Keratinocyte (primary cell): Measurements from ENCODE around the gene CISTR. TPM values are rescaled to one million over a fixed set of nuclear protein-coding genes. Genes with fewer than 3 reads are reported as not detected.

ENCODE experiments used
- DNase-seq: peaks from one replicate; pipeline ENCODE4 v3.0.0-alpha.2; 2011; ENCODE audit warnings: low read depth, missing footprints, low spot score
- FAIRE-seq: peaks from 2 replicates; lab custom pipeline; 2011; peaks lifted over from hg19 to GRCh38; lab: Jason Lieb, UNC
- H2AFZ ChIP-seq: 2 replicates; pipeline ENCODE4 v1.6.0; 2012; ENCODE audit warnings: low read length, control low read depth, inconsistent platforms; ENCODE audit not compliant: control insufficient read depth
- H3K27ac ChIP-seq: 2 replicates; pipeline ENCODE4 v1.5.1; 2011; ENCODE audit warnings: low read length; ENCODE audit not compliant: control insufficient read depth, insufficient read depth
- H3K27me3 ChIP-seq: 3 replicates; pipeline ENCODE4 v1.6.0; 2011; ENCODE audit warnings: low read length; ENCODE audit not compliant: control insufficient read depth, insufficient read depth; ENCODE audit errors: extremely low read depth
- H3K36me3 ChIP-seq, 2 experiments: 2 replicates in 1 of 2; 3 replicates in 1 of 2; pipeline ENCODE4 v1.5.1; 2011; ENCODE audit warnings: low read length in 2 of 2, mild to moderate bottlenecking in 1 of 2; ENCODE audit not compliant: control insufficient read depth in 2 of 2, insufficient read depth in 2 of 2; ENCODE audit errors: extremely low read depth in 1 of 2
- H3K4me1 ChIP-seq: 3 replicates; pipeline ENCODE4 v1.5.1; 2011; ENCODE audit warnings: low read length; ENCODE audit not compliant: control insufficient read depth, insufficient read depth; ENCODE audit errors: extremely low read depth
- H3K4me2 ChIP-seq: 3 replicates; pipeline ENCODE4 v1.6.0; 2011; ENCODE audit warnings: low read depth, low read length; ENCODE audit not compliant: control insufficient read depth, insufficient read depth; ENCODE audit errors: extremely low read depth
- H3K4me3 ChIP-seq, 3 experiments: fragments of 200-600 bp in 1 of 3; sonication (generic) in 1 of 3; 2 replicates in 2 of 3; 3 replicates in 1 of 3; pipeline ENCODE4 v1.5.1; 2011 to 2016; ENCODE audit warnings: low read length in 3 of 3, mild to moderate bottlenecking in 3 of 3, control low read depth in 2 of 3, inconsistent platforms in 1 of 3, low read depth in 1 of 3, mixed read lengths in 1 of 3, mixed run types in 1 of 3, moderate library complexity in 1 of 3; ENCODE audit not compliant: control insufficient read depth in 2 of 3, insufficient read depth in 2 of 3; ENCODE audit errors: extremely low read depth in 1 of 3
- H3K79me2 ChIP-seq: 2 replicates; pipeline ENCODE4 v1.6.0; 2012; ENCODE audit warnings: low read length; ENCODE audit not compliant: control insufficient read depth, insufficient read depth
- H3K9ac ChIP-seq: 3 replicates; pipeline ENCODE4 v1.6.0; 2011; ENCODE audit warnings: low read length; ENCODE audit not compliant: control insufficient read depth, insufficient read depth; ENCODE audit errors: extremely low read depth
- H3K9me1 ChIP-seq: 3 replicates; pipeline ENCODE4 v1.6.0; 2011; ENCODE audit warnings: low read length; ENCODE audit not compliant: control insufficient read depth, insufficient read depth; ENCODE audit errors: extremely low read depth
- H3K9me3 ChIP-seq: 2 replicates; pipeline ENCODE4 v1.5.1; 2012; ENCODE audit warnings: low read depth, low read length; ENCODE audit not compliant: control insufficient read depth
- H4K20me1 ChIP-seq: 3 replicates; pipeline ENCODE4 v1.6.0; 2011; ENCODE audit warnings: low read length; ENCODE audit not compliant: control insufficient read depth, insufficient read depth; ENCODE audit errors: extremely low read depth
- CTCF ChIP-seq, 3 experiments: IDR thresholded peaks in 1 of 3; conservative IDR thresholded peaks in 1 of 3; optimal IDR thresholded peaks in 1 of 3; 2 replicates in 2 of 3; 3 replicates in 1 of 3; pipeline versions ENCODE3 to v1.5.1; 2011; ENCODE audit warnings: low read length in 3 of 3, mild to moderate bottlenecking in 3 of 3, moderate library complexity in 2 of 3, control low read depth in 1 of 3, inconsistent platforms in 1 of 3; ENCODE audit not compliant: insufficient read depth in 2 of 3; ENCODE audit errors: extremely low read depth in 1 of 3
- EZH2 ChIP-seq: IDR thresholded peaks from one replicate; pipeline ENCODE4 v1.6.1; 2012; ENCODE audit warnings: inconsistent platforms, mild to moderate bottlenecking, low read length, moderate library complexity
- dilution Hi-C: fragments of 300-500 bp; cut with MboI; formaldehyde crosslinking; loops from one replicate; pipeline ENCODE4 v1.7.0; 2020; ENCODE audit warnings: low sequenced_read_pairs; ENCODE audit not compliant: extremely low pct_ligation_motif_present
- polyA plus RNA-seq, 5 experiments: library from polyadenylated mRNA; depleted of rRNA in 3 of 5; stranded (reverse) in 3 of 5; stranded (forward) in 1 of 5; unstranded in 1 of 5; fragments of >200 nt; gene quantifications; 1 replicate in 1 of 5; 2 replicates in 3 of 5; 3 replicates in 1 of 5; pipeline versions ENCODE4 v1.2.1 to v1.2.3, GENCODE V29; 2011 to 2012; ENCODE audit warnings: missing spikeins in 2 of 5, low read depth in 1 of 5, low replicate concordance in 1 of 5

CISTR gene
- polyA plus RNA-seq, 1 donor (not counting 4 experiments of a cell fraction or from before 2014, with no cell fraction given), result not detected

- Histone ChIP-seq H4K20me1 (no peaks in the 10 kb centered on the region), H3K4me3 (no peak overlapping the region), H3K4me1 (no peaks in the 10 kb centered on the region), H3K9me1 (no peaks in the 10 kb centered on the region), H3K27me3 (peaks cover 66% of the 10 kb centered on the region), H3K9me3 (no peaks in the 10 kb centered on the region), H3K4me2 (no peak overlapping the region), H3K27ac (no peak overlapping the region), H2AFZ (no peak overlapping the region), H3K36me3 (no peaks in the 10 kb centered on the region), H3K79me2 (no peaks in the 10 kb centered on the region), H3K9ac (no peak overlapping the region)
- FAIRE-seq (no peak), DNase-seq (no peak)
- TF ChIP-seq CTCF (optimal IDR thresholded peaks at IDR 0.05 in 1 of 3, IDR thresholded peaks at IDR 0.05 in 1 of 3, conservative IDR thresholded peaks at IDR 0.05 in 1 of 3; ENCODE audit: extremely low read depth in 1 of 3, insufficient read depth in 2 of 3, low read length in 3 of 3) (no peak), EZH2 (no peak)
- dilution Hi-C loops, result loop anchor here (25.0 kb wide), 1 partner anchor 187 kb away; the partner anchor contains the start of gene HOXC13
Measured at GRCh38 chr12:53749986-53750811, 1.6 kb downstream of the CISTR start.

- Histone ChIP-seq H3K36me3 (no peaks in the 10 kb centered on the region), H2AFZ (no peak overlapping the region), H3K9me1 (no peaks in the 10 kb centered on the region), H3K27me3 (peaks cover 56% of the 10 kb centered on the region), H3K4me3 (no peak overlapping the region), H3K9me3 (no peaks in the 10 kb centered on the region), H3K9ac (no peak overlapping the region), H3K79me2 (no peaks in the 10 kb centered on the region), H3K27ac (no peak overlapping the region), H3K4me1 (no peaks in the 10 kb centered on the region), H4K20me1 (no peaks in the 10 kb centered on the region), H3K4me2 (no peak overlapping the region)
- no peak for TF ChIP-seq EZH2
- TF ChIP-seq CTCF (optimal IDR thresholded peaks at IDR 0.05 in 1 of 3, IDR thresholded peaks at IDR 0.05 in 1 of 3, conservative IDR thresholded peaks at IDR 0.05 in 1 of 3; ENCODE audit: extremely low read depth in 1 of 3, insufficient read depth in 2 of 3, low read length in 3 of 3), result no peak
- FAIRE-seq (no peak), DNase-seq (no peak)
- dilution Hi-C loops, result no loop called here
Measured at GRCh38 chr12:53748072-53748840, 3.5 kb downstream of the CISTR start.
